IMR-90 (cell line): ENCODE measurements around the gene CTBP2. TPM values are rescaled to one million over a fixed set of nuclear protein-coding genes. Genes with fewer than 3 reads are reported as not detected.

Experiments
- ATAC-seq: fragments of 200-7000 bp; cut with Tn5 transposase; 2 replicates; pipeline ENCODE4 v1.9.1; 2020; ENCODE audit warnings: low read depth, mild to moderate bottlenecking, moderate library complexity
- BruUV-seq: library from RNA; stranded (reverse); fragments of 400-500 nt; replicated peaks from 2 replicates; lab custom pipeline; 2021; lab: Mats Ljungman, UMichigan
- CTCF ChIA-PET: fragments of 300-600 bp; formaldehyde crosslinking; extraction: SDS; loops from one replicate; lab custom pipeline; 2021; ENCODE audit warnings: antibody characterized with exemption; lab: Yijun Ruan, JAX
- POLR2A ChIA-PET: fragments of 300-600 bp; sonication (Branson Sonifier 250); formaldehyde crosslinking; loops from one replicate; lab custom pipeline; 2022; ENCODE audit warnings: antibody characterized with exemption; ENCODE audit not compliant: unreplicated experiment; lab: Charles Lee
- DNase-seq: peaks from one replicate; pipeline ENCODE4 v3.0.0; 2013
- H2AFZ ChIP-seq: replicated peaks from 2 replicates; pipeline ENCODE3; 2013; ENCODE audit warnings: low read length, mild to moderate bottlenecking; ENCODE audit not compliant: poor library complexity
- H2AK5ac ChIP-seq: 2 replicates; pipeline ENCODE4 v1.6.1; 2013; ENCODE audit warnings: low read depth, low read length, inconsistent platforms
- H2AK9ac ChIP-seq: replicated peaks from 2 replicates; pipeline ENCODE3; 2013; ENCODE audit warnings: mild to moderate bottlenecking, low read depth, low read length, moderate library complexity; ENCODE audit not compliant: poor library complexity
- H2BK120ac ChIP-seq: 2 replicates; pipeline ENCODE4 v1.6.1; 2013; ENCODE audit warnings: low read depth, low read length, inconsistent platforms
- H2BK15ac ChIP-seq: 3 replicates; pipeline ENCODE4 v1.6.1; 2013; ENCODE audit warnings: low read depth, low read length, inconsistent platforms
- H2BK20ac ChIP-seq: 2 replicates; pipeline ENCODE4 v1.6.1; 2013; ENCODE audit warnings: low read depth, mild to moderate bottlenecking, inconsistent platforms, low read length, moderate library complexity
- H2BK5ac ChIP-seq: 2 replicates; pipeline ENCODE4 v1.6.1; 2013; ENCODE audit warnings: mild to moderate bottlenecking, low read depth, low read length, inconsistent platforms; ENCODE audit not compliant: poor library complexity, severe bottlenecking
- H3K14ac ChIP-seq: replicated peaks from 2 replicates; pipeline ENCODE4 v1.6.1; 2013; ENCODE audit warnings: low read depth, low read length, inconsistent platforms
- H3K18ac ChIP-seq: 2 replicates; pipeline ENCODE4 v1.6.1; 2013; ENCODE audit warnings: low read depth, low read length, control low read depth
- H3K23ac ChIP-seq: 2 replicates; pipeline ENCODE4 v1.6.1; 2013; ENCODE audit warnings: low read depth, low read length, inconsistent platforms
- H3K27ac ChIP-seq: 2 replicates; pipeline ENCODE4 v1.5.1; 2013; ENCODE audit warnings: mild to moderate bottlenecking, control low read depth, low read length; ENCODE audit not compliant: insufficient read depth
- H3K27me3 ChIP-seq: 2 replicates; pipeline ENCODE4 v1.6.1; 2013; ENCODE audit warnings: low read length; ENCODE audit not compliant: control insufficient read depth, insufficient read depth
- H3K36me3 ChIP-seq: 2 replicates; pipeline ENCODE4 v1.6.1; 2013; ENCODE audit warnings: low read length, mixed read lengths; ENCODE audit not compliant: control insufficient read depth, insufficient read depth
- H3K4ac ChIP-seq: 2 replicates; pipeline ENCODE4 v1.6.1; 2013; ENCODE audit warnings: low read depth, low read length, inconsistent platforms
- H3K4me1 ChIP-seq: 2 replicates; pipeline ENCODE4 v1.6.1; 2013; ENCODE audit warnings: low read length, mixed read lengths; ENCODE audit not compliant: control insufficient read depth, insufficient read depth
- H3K4me2 ChIP-seq: 2 replicates; pipeline ENCODE4 v1.6.1; 2013; ENCODE audit warnings: low read depth, mild to moderate bottlenecking, control low read depth, low read length, moderate library complexity
- H3K4me3 ChIP-seq: 2 replicates; pipeline ENCODE4 v1.5.1; 2013; ENCODE audit warnings: low read depth, mild to moderate bottlenecking, control low read depth, low read length, moderate library complexity; ENCODE audit not compliant: insufficient read depth
- H3K56ac ChIP-seq: 2 replicates; pipeline ENCODE4 v1.6.1; 2013; ENCODE audit warnings: low read length, inconsistent platforms; ENCODE audit not compliant: insufficient read depth; ENCODE audit errors: extremely low read depth
- H3K79me1 ChIP-seq, 2 experiments: 2 replicates each; pipeline ENCODE4 v1.6.1; 2013; ENCODE audit warnings: low read length in 2 of 2, inconsistent platforms in 1 of 2, low read depth in 1 of 2
- H3K9ac ChIP-seq: 2 replicates; pipeline ENCODE4 v1.6.1; 2013; ENCODE audit warnings: low read depth, low read length, control low read depth
- H3K9me1 ChIP-seq: 2 replicates; pipeline ENCODE4 v1.6.1; 2013; ENCODE audit warnings: low read length, inconsistent platforms; ENCODE audit not compliant: insufficient read depth
- H3K9me3 ChIP-seq: 2 replicates; pipeline ENCODE4 v1.6.1; 2013; ENCODE audit warnings: low read length; ENCODE audit not compliant: control insufficient read depth, insufficient read depth
- H4K20me1 ChIP-seq: 2 replicates; pipeline ENCODE4 v1.6.1; 2013; ENCODE audit warnings: low read length, inconsistent platforms; ENCODE audit not compliant: insufficient read depth
- H4K5ac ChIP-seq: 2 replicates; pipeline ENCODE4 v1.6.1; 2013; ENCODE audit warnings: mild to moderate bottlenecking, low read depth, low read length, control low read depth
- H4K8ac ChIP-seq, 2 experiments: 2 replicates each; pipeline ENCODE4 v1.6.1; 2013; ENCODE audit warnings: low read depth in 2 of 2, low read length in 2 of 2, control low read depth in 1 of 2, inconsistent platforms in 1 of 2
- H4K91ac ChIP-seq: 2 replicates; pipeline ENCODE4 v1.6.1; 2013; ENCODE audit warnings: low read depth, low read length, inconsistent platforms; ENCODE audit not compliant: insufficient read depth
- BHLHE40 ChIP-seq: fragments of 150-350 bp; IDR thresholded peaks from 2 replicates; pipeline ENCODE4 v1.6.1; 2016; ENCODE audit warnings: mild to moderate bottlenecking, low read depth, low read length
- CHD1 ChIP-seq: IDR thresholded peaks from 2 replicates; pipeline ENCODE4 v1.6.1; 2012; ENCODE audit warnings: low read depth, low read length, improper control_type of control experiment
- FOS ChIP-seq: fragments of 150-350 bp; IDR thresholded peaks from 2 replicates; pipeline ENCODE4 v1.6.1; 2016; ENCODE audit warnings: low read depth, low read length
- MAFK ChIP-seq: IDR thresholded peaks from 2 replicates; pipeline ENCODE4 v1.6.1; 2012; ENCODE audit warnings: low read depth, low read length, improper control_type of control experiment
- MAZ ChIP-seq: IDR thresholded peaks from 2 replicates; pipeline ENCODE4 v1.6.1; 2012; ENCODE audit warnings: low read depth, mild to moderate bottlenecking, low read length, improper control_type of control experiment, moderate library complexity, borderline replicate concordance
- MXI1 ChIP-seq: IDR thresholded peaks from 2 replicates; pipeline ENCODE4 v1.6.1; 2012; ENCODE audit warnings: low read depth, mild to moderate bottlenecking, low read length, moderate library complexity, borderline replicate concordance
- NFE2L2 ChIP-seq: fragments of 150-350 bp; IDR thresholded peaks from 2 replicates; pipeline ENCODE4 v1.6.1; 2016; ENCODE audit warnings: low read depth, mild to moderate bottlenecking, low read length
- POLR2A ChIP-seq: IDR thresholded peaks from 2 replicates; pipeline ENCODE4 v1.6.1; 2012; ENCODE audit warnings: mild to moderate bottlenecking, low read depth, low read length
- RCOR1 ChIP-seq: IDR thresholded peaks from 2 replicates; pipeline ENCODE4 v1.6.1; 2012; ENCODE audit warnings: mild to moderate bottlenecking, low read length, improper control_type of control experiment; ENCODE audit not compliant: insufficient replicate concordance
- RFX5 ChIP-seq: IDR thresholded peaks from 2 replicates; pipeline ENCODE4 v1.8.0; 2012; ENCODE audit warnings: low read depth, mild to moderate bottlenecking, low read length, moderate library complexity
- SMC3 ChIP-seq: fragments of 150-350 bp; IDR thresholded peaks from 2 replicates; pipeline ENCODE4 v1.6.1; 2016; ENCODE audit warnings: low read depth, mild to moderate bottlenecking, antibody characterized with exemption, low read length, moderate library complexity
- WGBS, 2 experiments: methylation state at CpG; one replicate each; pipeline versions ENCODE4 v1.1.5 to v1.1.7; 2013; ENCODE audit warnings: missing lambda C conversion rate in 2 of 2; ENCODE audit not compliant: insufficient read length in 1 of 2; ENCODE audit errors: extremely low coverage in 2 of 2; 5-methylcytosine and 5-hydroxymethylcytosine counted together
- dilution Hi-C: fragments of 300-500 bp; cut with HindIII; formaldehyde crosslinking; loops from one replicate; pipeline ENCODE4 v1.14.3; 2018; ENCODE audit warnings: low sequenced_read_pairs; ENCODE audit not compliant: unreplicated experiment
- in situ Hi-C: fragments of 300-500 bp; cut with MboI; formaldehyde crosslinking; loops from 3 replicates; pipeline ENCODE4 v1.14.3; 2019; ENCODE audit warnings: low sequenced_read_pairs, inconsistent platforms, mixed read lengths
- intact Hi-C: fragments of 100-400 bp; cut with micrococcal nuclease; formaldehyde crosslinking; loops from 2 replicates; pipeline ENCODE4 v1.10.0; 2022
- polyA plus RNA-seq, 3 experiments: library from polyadenylated mRNA; depleted of rRNA; stranded (reverse); fragments of >200 nt; gene quantifications; 2 replicates each; pipeline ENCODE4 v1.2.3, GENCODE V29; 2012; ENCODE audit warnings: low replicate concordance in 1 of 3
- total RNA-seq: library from RNA; depleted of rRNA; stranded (reverse); fragments of >200 nt; gene quantifications from 2 replicates; pipeline ENCODE4 v1.2.3, GENCODE V29; 2012
- TF ChIP-seq, protein P1 (sequence below): fragments of 150-350 bp; IDR thresholded peaks from 2 replicates; pipeline ENCODE4 v1.6.1; 2016; ENCODE audit warnings: low read depth, mild to moderate bottlenecking, low read length, moderate library complexity, borderline replicate concordance
- TF ChIP-seq, protein P2 (sequence below): fragments of 150-350 bp; IDR thresholded peaks from 2 replicates; pipeline ENCODE4 v1.6.1; 2017; ENCODE audit warnings: mild to moderate bottlenecking, antibody characterized with exemption, low read length, low read depth
- TF ChIP-seq, protein P3 (sequence below): conservative IDR thresholded peaks from 2 replicates; pipeline ENCODE4 v1.5.1; 2012; ENCODE audit warnings: mild to moderate bottlenecking, low read depth, low read length, improper control_type of control experiment

The CTBP2 gene
- total and polyA plus RNA-seq, 2 of the 4 experiments (the other 2 are of a cell fraction) = 81.0 to 86.6 TPM

DNA sequence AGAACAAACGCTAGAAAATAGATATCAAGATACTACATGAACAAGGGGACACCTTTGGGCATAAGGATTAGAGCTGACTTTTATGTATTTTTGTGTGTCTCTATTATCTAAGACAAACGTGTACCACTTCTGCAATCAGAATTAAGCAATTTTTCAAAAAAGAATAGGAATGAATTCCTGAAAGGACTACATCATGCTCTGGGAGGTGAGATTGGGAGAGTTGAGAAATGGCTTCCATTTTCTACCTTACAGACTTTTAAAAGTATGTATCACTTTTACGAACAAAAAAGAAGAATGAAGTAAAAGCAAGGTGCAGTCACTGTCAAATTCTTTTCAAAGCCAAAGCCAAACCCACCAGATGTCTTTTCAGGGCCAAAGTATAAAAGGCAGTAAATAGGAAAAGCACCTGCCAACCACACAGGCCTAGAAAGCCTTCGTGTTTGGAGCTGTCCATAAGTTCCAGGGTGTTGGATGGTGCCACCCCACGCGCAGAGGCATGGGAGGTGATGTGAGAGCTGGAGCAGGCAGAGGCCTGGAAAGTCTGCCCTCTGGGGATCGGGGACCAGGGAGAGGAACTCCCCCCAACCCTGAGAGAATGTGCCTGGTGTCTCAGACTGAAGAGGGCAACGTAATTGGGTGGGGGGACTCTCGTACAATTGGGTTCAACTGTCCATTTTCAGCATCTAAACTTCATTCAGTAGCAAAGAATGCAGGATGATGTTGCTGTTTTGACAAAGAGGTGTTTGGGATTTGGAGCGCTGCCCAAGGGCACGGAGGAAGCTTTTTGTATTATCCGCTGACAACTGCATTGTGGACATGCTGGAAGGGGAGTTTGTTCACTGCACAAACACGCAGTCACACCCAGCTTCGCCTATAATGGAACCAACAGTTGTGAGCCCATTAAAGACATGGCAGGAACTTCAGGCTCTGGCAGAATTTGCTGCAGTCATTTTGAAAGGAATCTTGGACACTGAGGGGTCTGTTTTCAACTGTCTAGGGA lies 17.6 kb upstream of the CTBP2 start:
- in situ Hi-C loops (no loop called here), intact Hi-C loops (no loop called here), dilution Hi-C loops (no loop called here)
- ATAC-seq (no peak), DNase-seq (no peak)
- no peak overlapping the region for H2BK120ac ChIP-seq
- no peaks in the 10 kb centered on the region for H3K79me1 ChIP-seq
- 80% methylated on average over 1 of the region's 14 CpGs; no CpG with 5 or more reads in 1 of the 2 experiments for WGBS, 2 experiments
- H2AFZ ChIP-seq = no peak overlapping the region
- H4K8ac ChIP-seq = no peak overlapping the region
- H4K20me1 ChIP-seq = no peaks in the 10 kb centered on the region
- H2BK15ac ChIP-seq = no peak overlapping the region
- H3K14ac ChIP-seq = no peak overlapping the region
- POLR2A ChIA-PET = no interaction called here
- H3K9ac ChIP-seq = no peak overlapping the region
- no peak overlapping the region for H4K91ac ChIP-seq
- BruUV-seq = no TSS peak
- no peak overlapping the region for H2BK20ac ChIP-seq
- no peak overlapping the region for H2AK5ac ChIP-seq
- H3K36me3 ChIP-seq = no peaks in the 10 kb centered on the region
- no peak overlapping the region for H3K4me2 ChIP-seq
- no peak overlapping the region for H4K5ac ChIP-seq
- no peak overlapping the region for H3K56ac ChIP-seq
- H3K9me1 ChIP-seq = no peaks in the 10 kb centered on the region
- H2AK9ac ChIP-seq = no peak overlapping the region
- H3K9me3 ChIP-seq = no peaks in the 10 kb centered on the region
- peaks cover 14% of the 10 kb centered on the region for H3K27me3 ChIP-seq
- CTCF ChIA-PET = no interaction called here
- H3K4ac ChIP-seq = no peak overlapping the region
- no peak overlapping the region for H2BK5ac ChIP-seq
- H3K4me3 ChIP-seq = no peak overlapping the region
- no peak overlapping the region for H3K27ac ChIP-seq
- no peak overlapping the region for H3K18ac ChIP-seq
- H3K4me1 ChIP-seq = no peaks in the 10 kb centered on the region
- no peak overlapping the region for H3K23ac ChIP-seq
- no peak for TF ChIP-seq MXI1
- TF ChIP-seq RCOR1 = no peak
- no peak for TF ChIP-seq BHLHE40
- TF ChIP-seq, protein P1, sequence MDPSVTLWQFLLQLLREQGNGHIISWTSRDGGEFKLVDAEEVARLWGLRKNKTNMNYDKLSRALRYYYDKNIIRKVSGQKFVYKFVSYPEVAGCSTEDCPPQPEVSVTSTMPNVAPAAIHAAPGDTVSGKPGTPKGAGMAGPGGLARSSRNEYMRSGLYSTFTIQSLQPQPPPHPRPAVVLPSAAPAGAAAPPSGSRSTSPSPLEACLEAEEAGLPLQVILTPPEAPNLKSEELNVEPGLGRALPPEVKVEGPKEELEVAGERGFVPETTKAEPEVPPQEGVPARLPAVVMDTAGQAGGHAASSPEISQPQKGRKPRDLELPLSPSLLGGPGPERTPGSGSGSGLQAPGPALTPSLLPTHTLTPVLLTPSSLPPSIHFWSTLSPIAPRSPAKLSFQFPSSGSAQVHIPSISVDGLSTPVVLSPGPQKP = no peak
- TF ChIP-seq, protein P2, sequence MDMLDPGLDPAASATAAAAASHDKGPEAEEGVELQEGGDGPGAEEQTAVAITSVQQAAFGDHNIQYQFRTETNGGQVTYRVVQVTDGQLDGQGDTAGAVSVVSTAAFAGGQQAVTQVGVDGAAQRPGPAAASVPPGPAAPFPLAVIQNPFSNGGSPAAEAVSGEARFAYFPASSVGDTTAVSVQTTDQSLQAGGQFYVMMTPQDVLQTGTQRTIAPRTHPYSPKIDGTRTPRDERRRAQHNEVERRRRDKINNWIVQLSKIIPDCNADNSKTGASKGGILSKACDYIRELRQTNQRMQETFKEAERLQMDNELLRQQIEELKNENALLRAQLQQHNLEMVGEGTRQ = no peak
- no peak for TF ChIP-seq RFX5
- TF ChIP-seq MAZ = no peak
- no peak for TF ChIP-seq SMC3
- no peak for TF ChIP-seq FOS
- no peak for TF ChIP-seq CHD1
- TF ChIP-seq, protein P3, sequence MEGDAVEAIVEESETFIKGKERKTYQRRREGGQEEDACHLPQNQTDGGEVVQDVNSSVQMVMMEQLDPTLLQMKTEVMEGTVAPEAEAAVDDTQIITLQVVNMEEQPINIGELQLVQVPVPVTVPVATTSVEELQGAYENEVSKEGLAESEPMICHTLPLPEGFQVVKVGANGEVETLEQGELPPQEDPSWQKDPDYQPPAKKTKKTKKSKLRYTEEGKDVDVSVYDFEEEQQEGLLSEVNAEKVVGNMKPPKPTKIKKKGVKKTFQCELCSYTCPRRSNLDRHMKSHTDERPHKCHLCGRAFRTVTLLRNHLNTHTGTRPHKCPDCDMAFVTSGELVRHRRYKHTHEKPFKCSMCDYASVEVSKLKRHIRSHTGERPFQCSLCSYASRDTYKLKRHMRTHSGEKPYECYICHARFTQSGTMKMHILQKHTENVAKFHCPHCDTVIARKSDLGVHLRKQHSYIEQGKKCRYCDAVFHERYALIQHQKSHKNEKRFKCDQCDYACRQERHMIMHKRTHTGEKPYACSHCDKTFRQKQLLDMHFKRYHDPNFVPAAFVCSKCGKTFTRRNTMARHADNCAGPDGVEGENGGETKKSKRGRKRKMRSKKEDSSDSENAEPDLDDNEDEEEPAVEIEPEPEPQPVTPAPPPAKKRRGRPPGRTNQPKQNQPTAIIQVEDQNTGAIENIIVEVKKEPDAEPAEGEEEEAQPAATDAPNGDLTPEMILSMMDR = no peak
- TF ChIP-seq NFE2L2 = no peak
- no peak for TF ChIP-seq POLR2A
- TF ChIP-seq MAFK = no peak
